ENCODE measurements around the gene CHSY3.

Gene CHSY3

DNA sequence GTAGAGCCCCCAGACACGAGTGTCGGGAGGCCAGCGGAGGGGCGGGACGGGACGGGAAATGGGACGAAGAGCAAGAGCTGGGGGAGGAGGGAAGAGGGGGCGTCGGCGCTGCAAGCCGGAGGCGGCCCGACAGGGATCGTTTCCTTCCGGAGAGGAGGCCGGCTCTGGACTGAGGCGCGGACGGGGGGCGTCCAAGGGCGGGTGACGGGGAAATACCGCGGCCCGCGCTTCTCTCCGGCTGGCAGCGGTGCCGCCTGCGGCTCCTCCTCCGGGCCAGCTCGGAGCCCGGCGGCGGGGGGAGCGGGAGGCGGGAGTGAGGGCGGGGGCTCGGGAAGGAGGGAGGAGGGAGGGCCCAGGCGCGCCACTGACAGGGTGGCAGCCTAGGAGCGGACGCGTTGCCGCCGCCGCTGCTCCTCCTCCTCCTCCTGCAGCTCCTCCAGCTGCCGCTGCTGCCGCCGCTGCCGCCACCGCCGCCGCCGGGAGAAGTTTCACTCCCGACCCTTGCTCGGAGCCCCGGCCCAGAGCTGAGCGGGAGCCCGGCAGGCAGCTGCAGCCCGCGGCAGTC is at the start of gene CHSY3:
Gene CHSY3 (plus strand): TSS at position 364 of the 565 bp plus-strand sequence.
- peak within 1 kb of the TSS; percentile 66 for H3K4me3 ChIP-seq (ENCODE audit: low read length)
- TF ChIP-seq, protein P1, sequence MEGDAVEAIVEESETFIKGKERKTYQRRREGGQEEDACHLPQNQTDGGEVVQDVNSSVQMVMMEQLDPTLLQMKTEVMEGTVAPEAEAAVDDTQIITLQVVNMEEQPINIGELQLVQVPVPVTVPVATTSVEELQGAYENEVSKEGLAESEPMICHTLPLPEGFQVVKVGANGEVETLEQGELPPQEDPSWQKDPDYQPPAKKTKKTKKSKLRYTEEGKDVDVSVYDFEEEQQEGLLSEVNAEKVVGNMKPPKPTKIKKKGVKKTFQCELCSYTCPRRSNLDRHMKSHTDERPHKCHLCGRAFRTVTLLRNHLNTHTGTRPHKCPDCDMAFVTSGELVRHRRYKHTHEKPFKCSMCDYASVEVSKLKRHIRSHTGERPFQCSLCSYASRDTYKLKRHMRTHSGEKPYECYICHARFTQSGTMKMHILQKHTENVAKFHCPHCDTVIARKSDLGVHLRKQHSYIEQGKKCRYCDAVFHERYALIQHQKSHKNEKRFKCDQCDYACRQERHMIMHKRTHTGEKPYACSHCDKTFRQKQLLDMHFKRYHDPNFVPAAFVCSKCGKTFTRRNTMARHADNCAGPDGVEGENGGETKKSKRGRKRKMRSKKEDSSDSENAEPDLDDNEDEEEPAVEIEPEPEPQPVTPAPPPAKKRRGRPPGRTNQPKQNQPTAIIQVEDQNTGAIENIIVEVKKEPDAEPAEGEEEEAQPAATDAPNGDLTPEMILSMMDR (conservative IDR thresholded peaks at IDR 0.05; ENCODE audit: low read length), result no peak
- DNase-seq (ENCODE audit: low read depth), result peak; percentile 79

- DNase-seq (ENCODE audit: low read depth), result no peak
- TF ChIP-seq, protein P1 (conservative IDR thresholded peaks at IDR 0.05; ENCODE audit: low read length), result no peak
- no peak overlapping the region for H3K4me3 ChIP-seq (ENCODE audit: low read length)
Measured at GRCh38 chr5:129856325-129856724, 47.9 kb upstream of the CHSY3 start.

DNA sequence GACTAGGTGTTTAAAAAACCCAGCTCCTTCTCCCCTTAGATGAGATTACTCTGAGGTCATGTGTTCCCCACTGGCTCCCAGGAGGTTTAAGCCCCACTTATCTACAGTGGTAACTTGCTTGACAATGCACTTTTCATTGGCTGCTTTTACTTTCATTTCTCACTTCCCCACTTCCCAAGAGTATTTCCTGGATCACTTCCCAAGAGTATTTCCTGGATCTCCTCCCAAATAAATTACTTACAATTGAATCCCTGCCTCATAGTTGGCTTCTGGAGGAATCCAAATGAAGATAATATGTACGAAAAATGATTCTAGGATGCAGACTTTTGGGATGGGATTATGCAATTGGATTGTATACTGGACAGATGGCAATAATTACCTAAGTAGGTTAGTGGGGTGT is 47.1 kb upstream of the CHSY3 start:
- H3K4me3 ChIP-seq (ENCODE audit: low read length), result no peak overlapping the region
- TF ChIP-seq, protein P1 (conservative IDR thresholded peaks at IDR 0.05; ENCODE audit: low read length), result no peak
- DNase-seq (ENCODE audit: low read depth), result peak; percentile 4

- TF ChIP-seq, protein P1 (conservative IDR thresholded peaks at IDR 0.05; ENCODE audit: low read length), result no peak
- no peak for DNase-seq (ENCODE audit: low read depth)
- no peak overlapping the region for H3K4me3 ChIP-seq (ENCODE audit: low read length)
Measured at GRCh38 chr5:129858131-129858675, 46.1 kb upstream of the CHSY3 start.

DNA sequence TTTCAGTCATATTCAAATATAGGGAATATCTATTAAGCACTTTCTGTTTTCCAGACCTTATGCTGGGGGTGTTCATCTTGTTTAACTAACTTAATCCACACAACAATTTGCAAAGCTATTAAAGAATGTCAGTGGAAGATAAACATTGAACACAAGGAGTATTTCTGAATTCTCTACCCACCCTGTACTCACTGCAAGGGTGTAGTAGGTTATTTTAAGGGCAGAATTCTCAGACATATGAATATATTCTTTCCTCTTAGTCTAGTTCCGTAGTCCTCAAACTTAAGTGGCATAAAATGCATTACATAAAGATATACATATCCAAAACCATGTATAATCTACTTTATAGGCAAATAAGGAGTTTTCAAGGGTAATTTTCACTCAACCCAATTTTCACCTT is 19.9 kb upstream of the CHSY3 start:
- no peak for DNase-seq (ENCODE audit: low read depth)
- H3K4me3 ChIP-seq (ENCODE audit: low read length), result no peak overlapping the region
- TF ChIP-seq, protein P1 (conservative IDR thresholded peaks at IDR 0.05; ENCODE audit: low read length), result no peak

DNA sequence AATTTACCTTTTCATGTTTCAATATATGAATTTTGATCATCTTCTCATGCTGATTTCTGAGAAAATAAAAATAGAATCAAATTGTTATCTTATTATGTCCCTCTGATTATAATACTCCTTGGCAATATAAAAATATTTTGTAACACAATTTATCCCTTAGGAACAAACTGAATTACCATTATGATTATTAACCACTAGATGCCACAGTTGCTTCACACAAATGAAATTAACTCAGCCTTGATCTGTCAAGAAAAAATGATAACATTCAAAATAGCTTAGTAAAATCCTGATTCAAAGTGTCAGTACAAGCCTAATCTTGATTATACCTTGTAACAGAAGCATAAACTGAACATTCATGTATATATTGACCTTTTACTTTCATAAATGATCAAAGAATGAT is 4.8 kb upstream of the CHSY3 start:
- no peak overlapping the region for H3K4me3 ChIP-seq (ENCODE audit: low read length)

GRCh38 chr5:129902816-129903215 is 1.4 kb upstream of the CHSY3 start:
- TF ChIP-seq, protein P1 (conservative IDR thresholded peaks at IDR 0.05; ENCODE audit: low read length), result no peak
- no peak for DNase-seq (ENCODE audit: low read depth)
- H3K4me3 ChIP-seq (ENCODE audit: low read length), result no peak overlapping the region

More for the DNA sequence above, 4.8 kb upstream of the CHSY3 start:
- DNase-seq (ENCODE audit: low read depth), result peak; percentile 45
- TF ChIP-seq, protein P1 (conservative IDR thresholded peaks at IDR 0.05; ENCODE audit: low read length), result peak; percentile 58
